Endothelial cell (in vitro differentiated cells): Measurements from ENCODE around the gene IGDCC3. TPM values are rescaled to one million over a fixed set of nuclear protein-coding genes. Genes with fewer than 3 reads are reported as not detected.

Experiments
- DNase-seq: peaks from one replicate; pipeline ENCODE4 v3.0.0; 2021; ENCODE audit warnings: low spot score
- H3K27ac Mint-ChIP-seq: one replicate; pipeline ENCODE4 v1.8.0; 2021; ENCODE audit warnings: mixed read lengths, inconsistent platforms; ENCODE audit not compliant: unreplicated experiment
- H3K27me3 Mint-ChIP-seq: one replicate; pipeline ENCODE4 v1.8.0; 2021; ENCODE audit warnings: mild to moderate bottlenecking, moderate library complexity, mixed read lengths, inconsistent platforms; ENCODE audit not compliant: unreplicated experiment
- H3K36me3 Mint-ChIP-seq: one replicate; pipeline ENCODE4 v1.8.0; 2021; ENCODE audit warnings: mild to moderate bottlenecking, low read depth, mixed read lengths, inconsistent platforms; ENCODE audit not compliant: unreplicated experiment
- H3K4me1 Mint-ChIP-seq: one replicate; pipeline ENCODE4 v1.8.0; 2021; ENCODE audit warnings: mild to moderate bottlenecking, mixed read lengths, inconsistent platforms; ENCODE audit not compliant: unreplicated experiment
- H3K4me3 Mint-ChIP-seq: one replicate; pipeline ENCODE4 v1.8.0; 2021; ENCODE audit warnings: mild to moderate bottlenecking, mixed read lengths, inconsistent platforms; ENCODE audit not compliant: unreplicated experiment
- H3K9me3 Mint-ChIP-seq: one replicate; pipeline ENCODE4 v1.8.0; 2021; ENCODE audit warnings: mixed read lengths, inconsistent platforms; ENCODE audit not compliant: unreplicated experiment
- CTCF ChIP-seq: fragments of 200-600 bp; sonication (generic); IDR thresholded peaks from one replicate; pipeline ENCODE4 v1.5.0; 2021; ENCODE audit warnings: antibody characterized with exemption; ENCODE audit not compliant: unreplicated experiment
- total RNA-seq: library from RNA; stranded (reverse); fragmentation: NEBNext Ultra II Directional; extraction: Animal tissue kit (Norgen Biotek cat#: 25700); gene quantifications from one replicate; pipeline ENCODE4 v1.2.1, GENCODE V29; 2021; ENCODE audit not compliant: unreplicated experiment

Gene IGDCC3
- total RNA-seq, 1 donor from 2014 or later: 538 TPM

- Mint-ChIP-seq H3K36me3 (peaks cover 48% of the 10 kb centered on the region), H3K4me1 (peaks cover 70% of the 10 kb centered on the region), H3K27me3 (peaks cover 7% of the 10 kb centered on the region), H3K4me3 (peak overlapping the region; percentile 99), H3K9me3 (no peaks in the 10 kb centered on the region), H3K27ac (peak overlapping the region; percentile 75)
- TF ChIP-seq CTCF: no peak
- peak; percentile 59 for DNase-seq
These were observed 462 bp downstream of the IGDCC3 start for GRCh38 chr15:65377105-65377975.

GRCh38 chr15:65376767-65377104, 1.1 kb downstream of the IGDCC3 start:
- Mint-ChIP-seq H3K36me3 (peaks cover 54% of the 10 kb centered on the region), H3K4me3 (peak overlapping the region; percentile 99), H3K27ac (peak overlapping the region; percentile 75), H3K27me3 (peaks cover 7% of the 10 kb centered on the region), H3K4me1 (peaks cover 68% of the 10 kb centered on the region), H3K9me3 (no peaks in the 10 kb centered on the region)
- DNase-seq: no peak
- no peak for TF ChIP-seq CTCF

GRCh38 chr15:65375871-65376607, 1.8 kb downstream of the IGDCC3 start:
- H3K4me3 Mint-ChIP-seq: peak overlapping the region; percentile 99
- no peak for TF ChIP-seq CTCF
- no peak for DNase-seq
- no peak overlapping the region for H3K27ac Mint-ChIP-seq
- H3K36me3 Mint-ChIP-seq: peaks cover 55% of the 10 kb centered on the region
- H3K4me1 Mint-ChIP-seq: peaks cover 69% of the 10 kb centered on the region
- no peaks in the 10 kb centered on the region for H3K9me3 Mint-ChIP-seq
- peaks cover 7% of the 10 kb centered on the region for H3K27me3 Mint-ChIP-seq

- TF ChIP-seq CTCF: no peak
- Mint-ChIP-seq H3K4me1 (peaks cover 70% of the 10 kb centered on the region), H3K27ac (peak overlapping the region; percentile 16), H3K27me3 (peaks cover 4% of the 10 kb centered on the region), H3K36me3 (peaks cover 55% of the 10 kb centered on the region), H3K9me3 (no peaks in the 10 kb centered on the region), H3K4me3 (peak overlapping the region; percentile 99)
- DNase-seq: no peak
These were observed 2.9 kb downstream of the IGDCC3 start for GRCh38 chr15:65374821-65375401.
